OCI-LY1 (cell line): ENCODE results near the gene CFAP97D2.

Source experiments
- H2AFZ ChIP-seq: fragments of 200-600 bp; sonication (generic), shearing (Covaris generic); 2 replicates; pipeline ENCODE4 v1.6.0; 2014; ENCODE audit warnings: antibody characterized with exemption, mild to moderate bottlenecking, low read length
- H3F3A ChIP-seq: fragments of 200-600 bp; sonication (generic), shearing (Covaris generic); 2 replicates; pipeline ENCODE4 v1.6.0; 2014; ENCODE audit warnings: mild to moderate bottlenecking, antibody characterized with exemption, low read length, moderate library complexity; ENCODE audit not compliant: insufficient read depth
- H3K27ac ChIP-seq: fragments of 200-600 bp; sonication (generic); 2 replicates; pipeline ENCODE4 v1.5.1; 2014; ENCODE audit warnings: low read length, mixed run types, mild to moderate bottlenecking, low read depth; ENCODE audit not compliant: poor library complexity, severe bottlenecking
- H3K27me3 ChIP-seq: fragments of 200-600 bp; sonication (generic); 2 replicates; pipeline ENCODE4 v1.6.0; 2014; ENCODE audit warnings: antibody characterized with exemption, mild to moderate bottlenecking, low read length, moderate library complexity; ENCODE audit not compliant: insufficient read depth
- H3K36me3 ChIP-seq: fragments of 200-600 bp; sonication (generic); 2 replicates; pipeline ENCODE4 v1.6.1; 2014; ENCODE audit warnings: mild to moderate bottlenecking, antibody characterized with exemption, low read length, moderate library complexity, mixed read lengths; ENCODE audit not compliant: insufficient read depth
- H3K4me1 ChIP-seq: fragments of 200-600 bp; sonication (generic); 2 replicates; pipeline ENCODE4 v1.5.1; 2014; ENCODE audit warnings: mild to moderate bottlenecking, low read length, moderate library complexity; ENCODE audit not compliant: insufficient read depth, severe bottlenecking
- H3K4me2 ChIP-seq: fragments of 200-600 bp; sonication (generic), shearing (Covaris generic); 2 replicates; pipeline ENCODE4 v1.6.1; 2014; ENCODE audit warnings: low read length
- H3K4me3 ChIP-seq: fragments of 200-600 bp; sonication (generic); 2 replicates; pipeline ENCODE4 v1.5.1; 2014; ENCODE audit warnings: low read length, low read depth, mild to moderate bottlenecking, mixed read lengths; ENCODE audit not compliant: poor library complexity, severe bottlenecking
- H3K79me2 ChIP-seq: fragments of 200-600 bp; shearing (Covaris generic); 2 replicates; pipeline ENCODE4 v1.6.1; 2016; ENCODE audit warnings: mixed run types, low read length, mixed read lengths; ENCODE audit not compliant: insufficient read depth
- H3K9ac ChIP-seq: fragments of 200-600 bp; sonication (generic), shearing (Covaris generic); 2 replicates; pipeline ENCODE4 v1.6.1; 2014; ENCODE audit warnings: mild to moderate bottlenecking, low read length, mixed read lengths
- H3K9me2 ChIP-seq: fragments of 200-600 bp; sonication (generic), shearing (Covaris generic); 2 replicates; pipeline ENCODE4 v1.6.1; 2014; ENCODE audit warnings: low read depth, mild to moderate bottlenecking, low read length, mixed read lengths
- H3K9me3 ChIP-seq: fragments of 200-600 bp; shearing (Covaris generic); 2 replicates; pipeline ENCODE4 v1.6.1; 2014; ENCODE audit warnings: low read length, mixed read lengths
- H4K20me1 ChIP-seq: fragments of 200-600 bp; sonication (generic), shearing (Covaris generic); 2 replicates; pipeline ENCODE4 v1.6.0; 2016; ENCODE audit warnings: mild to moderate bottlenecking, low read length; ENCODE audit not compliant: insufficient read depth
- EZH2 ChIP-seq: fragments of 200-600 bp; sonication (generic), shearing (Covaris generic); IDR thresholded peaks from 2 replicates; pipeline ENCODE4 v1.8.0; 2017; ENCODE audit warnings: borderline replicate concordance, mixed run types, mild to moderate bottlenecking, antibody characterized with exemption, low read length, moderate library complexity, mixed read lengths
- TF ChIP-seq, protein P1 (sequence below): fragments of 200-600 bp; sonication (generic), shearing (Covaris generic); IDR thresholded peaks from 2 replicates; pipeline ENCODE4 v1.5.1; 2017; ENCODE audit warnings: mild to moderate bottlenecking, antibody characterized with exemption, low read length, moderate library complexity, mixed read lengths

The CFAP97D2 gene

DNA sequence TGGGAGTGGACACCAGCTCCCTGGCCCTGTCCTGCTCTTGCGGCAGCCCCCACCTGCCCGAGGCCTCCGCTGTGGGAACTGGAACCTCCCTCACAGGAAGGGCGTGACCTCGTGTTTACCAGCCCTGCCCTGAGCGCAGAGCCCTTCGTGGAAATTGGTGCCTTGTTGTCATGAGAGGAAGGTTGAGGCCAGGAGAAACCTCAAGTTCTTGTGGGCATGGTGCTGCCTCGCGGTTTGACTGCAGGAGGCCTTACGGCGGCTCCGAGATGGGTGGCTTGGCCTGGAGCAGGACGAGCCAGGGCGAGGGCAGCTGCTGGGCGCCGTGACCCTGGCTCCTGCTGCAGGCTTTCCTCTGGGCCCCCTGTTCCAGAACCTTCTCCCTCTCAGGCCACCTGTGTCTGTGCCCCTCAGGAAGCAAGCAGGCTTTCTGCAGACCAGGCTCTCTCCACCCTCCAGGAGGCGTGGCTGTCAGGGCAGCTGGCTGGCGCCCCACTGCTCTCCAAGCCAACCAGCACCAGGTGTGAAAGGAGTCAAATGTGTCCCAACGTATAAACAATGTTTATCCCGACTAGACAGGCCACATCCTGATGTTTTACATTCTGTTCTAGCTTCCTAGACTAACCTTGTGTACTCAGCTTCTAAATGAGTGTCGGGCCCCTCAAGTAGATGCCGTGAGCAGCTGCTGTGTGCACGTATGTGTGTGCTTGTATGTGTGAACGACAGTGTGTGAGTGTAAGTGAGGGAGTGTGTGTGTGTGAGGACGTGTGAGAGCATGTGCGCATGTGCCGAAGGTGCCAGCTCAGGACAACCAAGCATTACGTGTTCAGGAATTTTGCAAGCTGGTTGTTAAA is 36.2 kb upstream of the CFAP97D2 start:
- H3K4me3 ChIP-seq = peak overlapping the region; percentile 1
- H3K4me2 ChIP-seq = peak overlapping the region; percentile 40; the same call in 1 of the 2 replicates
- H3K79me2 ChIP-seq = no peaks in the 10 kb centered on the region
- H3K27me3 ChIP-seq = peaks cover 6% of the 10 kb centered on the region; the same call in 1 of the 2 replicates
- peaks cover 56% of the 10 kb centered on the region for H3K4me1 ChIP-seq
- H3K9me2 ChIP-seq = no peaks in the 10 kb centered on the region
- TF ChIP-seq, protein P1, sequence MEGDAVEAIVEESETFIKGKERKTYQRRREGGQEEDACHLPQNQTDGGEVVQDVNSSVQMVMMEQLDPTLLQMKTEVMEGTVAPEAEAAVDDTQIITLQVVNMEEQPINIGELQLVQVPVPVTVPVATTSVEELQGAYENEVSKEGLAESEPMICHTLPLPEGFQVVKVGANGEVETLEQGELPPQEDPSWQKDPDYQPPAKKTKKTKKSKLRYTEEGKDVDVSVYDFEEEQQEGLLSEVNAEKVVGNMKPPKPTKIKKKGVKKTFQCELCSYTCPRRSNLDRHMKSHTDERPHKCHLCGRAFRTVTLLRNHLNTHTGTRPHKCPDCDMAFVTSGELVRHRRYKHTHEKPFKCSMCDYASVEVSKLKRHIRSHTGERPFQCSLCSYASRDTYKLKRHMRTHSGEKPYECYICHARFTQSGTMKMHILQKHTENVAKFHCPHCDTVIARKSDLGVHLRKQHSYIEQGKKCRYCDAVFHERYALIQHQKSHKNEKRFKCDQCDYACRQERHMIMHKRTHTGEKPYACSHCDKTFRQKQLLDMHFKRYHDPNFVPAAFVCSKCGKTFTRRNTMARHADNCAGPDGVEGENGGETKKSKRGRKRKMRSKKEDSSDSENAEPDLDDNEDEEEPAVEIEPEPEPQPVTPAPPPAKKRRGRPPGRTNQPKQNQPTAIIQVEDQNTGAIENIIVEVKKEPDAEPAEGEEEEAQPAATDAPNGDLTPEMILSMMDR = no peak
- TF ChIP-seq EZH2 = no peak
- no peak overlapping the region for H2AFZ ChIP-seq
- H3K9me3 ChIP-seq = no peaks in the 10 kb centered on the region
- no peaks in the 10 kb centered on the region for H3K36me3 ChIP-seq
- H3F3A ChIP-seq = no peaks in the 10 kb centered on the region
- H3K27ac ChIP-seq = peak overlapping the region; percentile 58
- H4K20me1 ChIP-seq = no peaks in the 10 kb centered on the region
- H3K9ac ChIP-seq = no peak overlapping the region; the same call in 1 of the 2 replicates

DNA sequence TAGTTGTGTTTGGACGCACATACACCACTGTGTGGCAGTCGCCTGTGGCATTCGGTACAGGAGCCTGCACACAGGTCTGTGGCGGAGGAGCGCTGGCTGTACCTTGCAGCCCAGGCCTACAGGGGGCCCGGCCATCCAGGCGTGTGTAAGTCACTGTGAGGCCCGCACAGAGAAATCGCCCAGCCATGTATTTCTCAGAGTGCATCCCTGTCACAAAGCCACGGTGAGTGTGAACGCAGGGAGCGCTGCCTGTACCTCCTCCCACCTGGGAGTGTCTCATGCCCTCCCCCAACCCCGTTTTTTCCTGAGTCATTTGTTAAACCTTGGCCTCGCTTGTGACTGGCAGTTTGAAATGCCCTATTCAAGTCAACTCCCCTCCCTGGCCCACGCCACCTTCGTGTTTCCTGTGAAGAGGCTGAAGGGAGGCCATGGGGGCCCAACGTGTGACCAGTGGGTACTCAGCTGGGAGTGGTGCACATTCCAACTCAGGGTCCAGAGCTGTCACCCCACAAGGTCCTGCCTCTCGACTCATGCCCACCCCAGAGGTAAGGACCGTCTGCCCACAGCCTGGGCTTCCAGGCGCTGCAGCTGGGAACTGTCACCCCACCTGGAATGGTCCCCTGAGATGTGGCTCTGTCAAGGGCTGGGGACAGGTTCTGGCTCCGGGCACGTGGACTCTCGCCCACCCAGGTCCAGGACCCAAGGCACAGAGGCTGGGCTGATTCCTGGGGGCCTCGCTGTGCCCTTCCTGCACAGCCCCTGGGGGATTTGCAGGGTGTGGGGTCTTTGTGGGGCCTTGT is 35.1 kb upstream of the CFAP97D2 start:
- H3K4me3 ChIP-seq = no peak overlapping the region
- no peaks in the 10 kb centered on the region for H4K20me1 ChIP-seq
- H2AFZ ChIP-seq = no peak overlapping the region
- peak overlapping the region; percentile 58 for H3K27ac ChIP-seq
- peak overlapping the region; percentile 40; the same call in 1 of the 2 replicates for H3K4me2 ChIP-seq
- no peak for TF ChIP-seq EZH2
- TF ChIP-seq, protein P1 = peak; percentile 93
- peaks cover 67% of the 10 kb centered on the region for H3K4me1 ChIP-seq
- no peaks in the 10 kb centered on the region for H3K79me2 ChIP-seq
- H3K9me2 ChIP-seq = no peaks in the 10 kb centered on the region
- H3K9ac ChIP-seq = peak overlapping the region; percentile 5; the same call in 1 of the 2 replicates
- H3K27me3 ChIP-seq = peaks cover 6% of the 10 kb centered on the region; the same call in 1 of the 2 replicates
- H3K36me3 ChIP-seq = no peaks in the 10 kb centered on the region
- no peaks in the 10 kb centered on the region for H3F3A ChIP-seq
- H3K9me3 ChIP-seq = no peaks in the 10 kb centered on the region

DNA sequence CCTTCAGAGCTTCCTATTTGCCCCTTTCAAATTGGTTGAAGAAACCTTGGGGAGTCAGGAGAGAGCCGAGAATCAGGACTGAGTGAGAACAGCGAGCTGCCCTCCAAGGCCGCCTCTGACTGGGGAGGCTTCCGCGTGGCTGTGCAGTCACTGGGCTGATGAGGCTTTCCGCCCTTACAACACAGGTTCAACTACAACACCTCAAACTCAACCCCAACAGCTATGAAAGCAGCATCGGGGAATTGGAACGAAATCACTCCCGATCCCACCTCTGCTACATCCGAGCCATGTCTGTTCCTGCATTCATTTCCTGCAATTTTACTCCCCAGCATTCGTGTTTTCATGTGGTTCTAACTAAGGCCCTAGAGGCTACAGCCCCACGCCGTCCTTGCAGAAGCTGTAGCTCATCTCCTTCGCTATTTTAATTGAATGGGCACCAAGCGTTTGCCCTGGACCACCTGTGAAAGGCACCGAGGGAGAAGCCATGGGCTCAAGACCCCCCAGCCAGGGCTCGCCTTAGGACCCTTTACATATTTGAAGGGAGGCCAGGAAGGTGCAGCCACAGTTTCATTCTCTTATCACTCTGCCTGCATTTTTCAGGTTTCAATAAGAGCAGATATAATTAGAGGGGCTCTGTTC is 34.3 kb upstream of the CFAP97D2 start:
- H3K27ac ChIP-seq = peak overlapping the region; percentile 58
- H3K9me3 ChIP-seq = no peaks in the 10 kb centered on the region
- peaks cover 6% of the 10 kb centered on the region; the same call in 1 of the 2 replicates for H3K27me3 ChIP-seq
- H3K4me1 ChIP-seq = peaks cover 68% of the 10 kb centered on the region
- no peak overlapping the region for H3K9ac ChIP-seq
- no peak overlapping the region for H3K4me3 ChIP-seq
- no peak overlapping the region for H2AFZ ChIP-seq
- no peaks in the 10 kb centered on the region for H3K9me2 ChIP-seq
- no peaks in the 10 kb centered on the region for H3F3A ChIP-seq
- no peaks in the 10 kb centered on the region for H3K36me3 ChIP-seq
- H3K79me2 ChIP-seq = no peaks in the 10 kb centered on the region
- H3K4me2 ChIP-seq = no peak overlapping the region
- no peak for TF ChIP-seq EZH2
- TF ChIP-seq, protein P1 = no peak
- H4K20me1 ChIP-seq = no peaks in the 10 kb centered on the region
